H1 (cell line): ENCODE results near the gene TEX9. TPM values are rescaled to one million over a fixed set of nuclear protein-coding genes. Genes with fewer than 3 reads are reported as not detected.

Source experiments
- CTCF ChIA-PET: fragments of 300-600 bp; sonication (Branson Sonifier 250); formaldehyde crosslinking; loops from one replicate; lab custom pipeline; 2021; ENCODE audit not compliant: partially characterized antibody; lab: Charles Lee
- POLR2A ChIA-PET: fragments of 300-600 bp; sonication (Branson Sonifier 250); formaldehyde crosslinking; loops from one replicate; lab custom pipeline; 2021; ENCODE audit warnings: inconsistent platforms; ENCODE audit not compliant: partially characterized antibody; lab: Charles Lee
- DNase-seq, 2 experiments: peaks; one replicate each; pipeline versions ENCODE4 v3.0.0 to v3.0.0-alpha.2; 2010 to 2022; ENCODE audit warnings: low spot score in 2 of 2, low read depth in 1 of 2, mixed read lengths in 1 of 2
- FAIRE-seq: peaks from 2 replicates; lab custom pipeline; 2011; peaks lifted over from hg19 to GRCh38; lab: Jason Lieb, UNC
- H2AFZ ChIP-seq: 2 replicates; pipeline ENCODE4 v1.8.1; 2012; ENCODE audit warnings: low read length, inconsistent platforms
- H2AK5ac ChIP-seq: 2 replicates; pipeline ENCODE4 v1.6.1; 2013; ENCODE audit warnings: low read depth, low read length
- H2BK120ac ChIP-seq: replicated peaks from 2 replicates; pipeline ENCODE3; 2013; ENCODE audit warnings: low read depth, low read length, inconsistent platforms
- H2BK12ac ChIP-seq: 2 replicates; pipeline ENCODE4 v1.6.1; 2013; ENCODE audit warnings: low read depth, low read length
- H2BK15ac ChIP-seq: 2 replicates; pipeline ENCODE4 v1.6.1; 2013; ENCODE audit warnings: low read length
- H2BK20ac ChIP-seq: 2 replicates; pipeline ENCODE4 v1.6.1; 2013; ENCODE audit warnings: low read length
- H2BK5ac ChIP-seq: 2 replicates; pipeline ENCODE4 v1.6.1; 2013; ENCODE audit warnings: low read depth, low read length
- H3K14ac ChIP-seq: 2 replicates; pipeline ENCODE4 v1.6.1; 2013; ENCODE audit warnings: inconsistent platforms; ENCODE audit not compliant: insufficient read length
- H3K18ac ChIP-seq: 2 replicates; pipeline ENCODE4 v1.6.1; 2013; ENCODE audit warnings: low read length; ENCODE audit errors: extremely low read depth
- H3K23ac ChIP-seq: 2 replicates; pipeline ENCODE4 v1.6.1; 2013; ENCODE audit warnings: inconsistent platforms; ENCODE audit not compliant: insufficient read length
- H3K23me2 ChIP-seq: 2 replicates; pipeline ENCODE4 v1.6.1; 2013; ENCODE audit warnings: low read depth, low read length
- H3K27ac ChIP-seq: 2 replicates; pipeline ENCODE4 v1.6.1; 2011; ENCODE audit warnings: low read depth, low read length, inconsistent platforms
- H3K27me3 ChIP-seq, 4 experiments: replicated peaks in 1 of 4; 1 replicate in 1 of 4; 2 replicates in 3 of 4; pipeline versions ENCODE4 v1.6.1 to v1.8.1; 2011 to 2013; ENCODE audit warnings: low read length in 3 of 4, mild to moderate bottlenecking in 3 of 4, inconsistent platforms in 2 of 4, mixed read lengths in 2 of 4, moderate library complexity in 1 of 4; ENCODE audit not compliant: control insufficient read depth in 3 of 4, insufficient read depth in 3 of 4; ENCODE audit errors: extremely low read depth in 1 of 4
- H3K36me3 ChIP-seq, 4 experiments: 2 replicates each; pipeline versions ENCODE4 v1.6.1 to v1.8.1; 2011 to 2013; ENCODE audit warnings: mild to moderate bottlenecking in 4 of 4, low read length in 3 of 4, moderate library complexity in 2 of 4, control low read depth in 1 of 4, inconsistent platforms in 1 of 4; ENCODE audit not compliant: insufficient read depth in 4 of 4, control insufficient read depth in 2 of 4
- H3K4ac ChIP-seq: replicated peaks from 2 replicates; pipeline ENCODE3; 2013; ENCODE audit warnings: low read length, low read depth, mixed read lengths, inconsistent platforms; ENCODE audit not compliant: insufficient read length
- H3K4me1 ChIP-seq, 4 experiments: replicated peaks in 1 of 4; 1 replicate in 1 of 4; 2 replicates in 3 of 4; pipeline versions ENCODE4 v1.6.1 to v1.8.1; 2011 to 2013; ENCODE audit warnings: low read length in 3 of 4, inconsistent platforms in 2 of 4, mixed read lengths in 1 of 4; ENCODE audit not compliant: insufficient read depth in 4 of 4, control insufficient read depth in 3 of 4
- H3K4me2 ChIP-seq, 2 experiments: 2 replicates each; pipeline versions ENCODE4 v1.6.1 to v1.8.1; 2011 to 2013; ENCODE audit warnings: low read depth in 2 of 2, low read length in 2 of 2, control low read depth in 1 of 2, inconsistent platforms in 1 of 2, mild to moderate bottlenecking in 1 of 2; ENCODE audit not compliant: insufficient read depth in 1 of 2
- H3K4me3 ChIP-seq, 4 experiments: fragments of 200-600, 300-600 bp in 1 of 4; sonication (generic), shearing (Covaris generic), sonication (Bioruptor Twin) in 1 of 4; 2 replicates each; pipeline versions ENCODE4 v1.5.1 to v1.8.1; 2011 to 2016; ENCODE audit warnings: low read length in 4 of 4, low read depth in 3 of 4, control low read depth in 2 of 4, inconsistent platforms in 2 of 4, mild to moderate bottlenecking in 2 of 4, mixed read lengths in 1 of 4, moderate library complexity in 1 of 4; ENCODE audit not compliant: insufficient read depth in 2 of 4; ENCODE audit errors: extremely low read depth in 1 of 4
- H3K56ac ChIP-seq: replicated peaks from 2 replicates; pipeline ENCODE3; 2013; ENCODE audit warnings: low read depth, mild to moderate bottlenecking, mixed read lengths, low read length, inconsistent platforms; ENCODE audit not compliant: insufficient read length
- H3K79me1 ChIP-seq: 2 replicates; pipeline ENCODE4 v1.6.1; 2013; ENCODE audit warnings: low read depth, low read length, control low read depth
- H3K79me2 ChIP-seq, 2 experiments: 2 replicates each; pipeline versions ENCODE4 v1.6.1 to v1.8.1; 2012 to 2013; ENCODE audit warnings: low read length in 2 of 2, mild to moderate bottlenecking in 2 of 2, inconsistent platforms in 1 of 2; ENCODE audit not compliant: insufficient read depth in 2 of 2, control insufficient read depth in 1 of 2
- H3K9ac ChIP-seq, 4 experiments: replicated peaks in 1 of 4; 1 replicate in 1 of 4; 2 replicates in 3 of 4; pipeline versions ENCODE4 v1.6.1 to v1.8.1; 2011 to 2013; ENCODE audit warnings: low read depth in 3 of 4, low read length in 3 of 4, control low read depth in 2 of 4, mild to moderate bottlenecking in 2 of 4, moderate library complexity in 2 of 4, inconsistent platforms in 1 of 4; ENCODE audit errors: extremely low read depth in 1 of 4
- H3K9me3 ChIP-seq, 2 experiments: 2 replicates each; pipeline versions ENCODE4 v1.6.1 to v1.8.1; 2012 to 2013; ENCODE audit warnings: mild to moderate bottlenecking in 2 of 2, moderate library complexity in 2 of 2, control low read depth in 1 of 2, inconsistent platforms in 1 of 2, low read depth in 1 of 2, low read length in 1 of 2, mixed read lengths in 1 of 2; ENCODE audit not compliant: insufficient read depth in 2 of 2
- H4K20me1 ChIP-seq, 2 experiments: replicated peaks in 1 of 2; 2 replicates each; pipeline versions ENCODE3 to v1.8.1; 2011 to 2013; ENCODE audit warnings: inconsistent platforms in 2 of 2, low read length in 2 of 2, mild to moderate bottlenecking in 1 of 2; ENCODE audit not compliant: insufficient read depth in 2 of 2, control insufficient read depth in 1 of 2
- H4K5ac ChIP-seq: 2 replicates; pipeline ENCODE4 v1.6.1; 2013; ENCODE audit warnings: low read length, low read depth, mixed read lengths, inconsistent platforms; ENCODE audit not compliant: insufficient read length
- H4K8ac ChIP-seq: 2 replicates; pipeline ENCODE4 v1.8.0; 2013; ENCODE audit warnings: mild to moderate bottlenecking, moderate library complexity, low read length, inconsistent platforms; ENCODE audit not compliant: insufficient read depth; ENCODE audit errors: extremely low read depth
- H4K91ac ChIP-seq: replicated peaks from 2 replicates; pipeline ENCODE3; 2013; ENCODE audit warnings: low read length, mixed read lengths, inconsistent platforms; ENCODE audit not compliant: insufficient read length
- BCL11A ChIP-seq, 2 experiments: IDR thresholded peaks; one replicate each; pipeline ENCODE4 v1.6.1; 2011; ENCODE audit warnings: low read depth in 2 of 2, low read length in 2 of 2, mild to moderate bottlenecking in 2 of 2
- CEBPB ChIP-seq: IDR thresholded peaks from 2 replicates; pipeline ENCODE4 v1.6.1; 2012; ENCODE audit warnings: low read depth, low read length
- TAF7 ChIP-seq: optimal IDR thresholded peaks from 2 replicates; pipeline ENCODE3; 2011; ENCODE audit warnings: low read depth, mild to moderate bottlenecking, inconsistent platforms, low read length, moderate library complexity, borderline replicate concordance
- WGBS, 2 experiments: shearing (Covaris generic) in 1 of 2; methylation state at CpG; one replicate each; pipeline versions ENCODE4 v1.1.6 to v1.1.7; 2013 to 2015; ENCODE audit warnings: low lambda C conversion rate in 2 of 2, mixed read lengths in 2 of 2, inconsistent platforms in 1 of 2, low coverage in 1 of 2, missing lambda C conversion rate in 1 of 2; ENCODE audit not compliant: insufficient replicate concordance in 2 of 2, insufficient coverage in 1 of 2, insufficient read length in 1 of 2; ENCODE audit errors: extremely low coverage in 1 of 2, missing lambda C conversion rate in 1 of 2; 5-methylcytosine and 5-hydroxymethylcytosine counted together
- polyA plus RNA-seq, 7 experiments: library from polyadenylated mRNA; depleted of rRNA in 3 of 7; stranded (reverse) in 5 of 7; unstranded in 2 of 7; fragments of >200 nt in 5 of 7; fragments of 200-250 nt in 2 of 7; gene quantifications; 1 replicate in 5 of 7; 2 replicates in 1 of 7; 4 replicates in 1 of 7; pipeline versions ENCODE4 v1.2.1 to v1.2.3, GENCODE V29; 2011 to 2013; ENCODE audit warnings: missing spikeins in 2 of 7, mixed read lengths in 2 of 7
- total RNA-seq: library from RNA; stranded (reverse); fragmentation: NEBNext Ultra II Directional; extraction: Animal tissue kit (Norgen Biotek cat#: 25700); gene quantifications from 2 replicates; pipeline ENCODE4 v1.2.1, GENCODE V29; 2021

TEX9 gene
- total and polyA plus RNA-seq, 2 of the 8 experiments (the other 6 are each of a cell fraction or from before 2014, with no cell fraction given) = 3.4 to 12.3 TPM

GRCh38 chr15:56460071-56460470 is 94.8 kb downstream of the TEX9 start:
- Histone ChIP-seq H2BK12ac (no peak overlapping the region), H4K8ac (no peak overlapping the region), H4K20me1 (no peaks in the 10 kb centered on the region), H3K9ac (no peak overlapping the region), H2BK20ac (no peak overlapping the region), H3K79me2 (no peaks in the 10 kb centered on the region), H3K14ac (no peak overlapping the region), H3K4me1 (no peaks in the 10 kb centered on the region), H2AFZ (no peak overlapping the region), H3K27ac (no peak overlapping the region), H3K36me3 (no peaks in the 10 kb centered on the region; a peak in 1 of 8 replicates), H3K23ac (no peak overlapping the region), H3K4me3 (no peak overlapping the region), H3K23me2 (no peaks in the 10 kb centered on the region), H4K5ac (no peak overlapping the region), H2BK120ac (no peak overlapping the region), H3K4me2 (no peak overlapping the region), H2AK5ac (no peak overlapping the region), H3K9me3 (no peaks in the 10 kb centered on the region), H2BK15ac (no peak overlapping the region), H3K79me1 (no peaks in the 10 kb centered on the region), H3K56ac (no peak overlapping the region), H3K18ac (no peak overlapping the region), H3K27me3 (no peaks in the 10 kb centered on the region), H2BK5ac (no peak overlapping the region), H3K4ac (no peak overlapping the region), H4K91ac (no peak overlapping the region)
- WGBS, 2 experiments = 89% methylated on average over 1 of the region's 1 CpG; no CpG with 5 or more reads in 1 of the 2 experiments
- CTCF ChIA-PET = interaction anchor here (0.9 kb wide), 1 partner anchor 31 kb away, joined by 4 read pairs; no protein-coding TSS in a partner anchor
- FAIRE-seq (no peak), DNase-seq (no peak)
- POLR2A ChIA-PET = no interaction called here
- TF ChIP-seq CEBPB (no peak), BCL11A (IDR thresholded peaks at IDR 0.05; ENCODE audit: low read depth in 2 of 2, low read length in 2 of 2) (no peak), TAF7 (no peak)
